Lung (tissue), 12 donors: ENCODE results near the gene SLC38A9. TPM values are rescaled to one million over a fixed set of nuclear protein-coding genes. Genes with fewer than 3 reads are reported as not detected.

ENCODE experiments used
- ATAC-seq: fragments of 200-7000 bp; cut with Tn5 transposase; one replicate; pipeline ENCODE4 v1.9.1; 2020; ENCODE audit warnings: moderate number of reproducible peaks; ENCODE audit not compliant: insufficient read depth, low FRiP score
- DNase-seq, 3 donors: peaks; one replicate each; pipeline ENCODE4 v3.0.0-alpha.2; 2013 to 2017
- H3K27ac ChIP-seq, 2 donors: one replicate each; pipeline ENCODE4 v1.5.1; 2013; ENCODE audit warnings: mild to moderate bottlenecking in 2 of 2, moderate library complexity in 2 of 2, control low read depth in 1 of 2, inconsistent platforms in 1 of 2, low read depth in 1 of 2, low read length in 1 of 2
- H3K27me3 ChIP-seq, 3 donors: one replicate each; pipeline ENCODE4 v1.5.1; 2013; ENCODE audit warnings: low read length in 2 of 3; ENCODE audit not compliant: control insufficient read depth in 3 of 3, insufficient read depth in 3 of 3
- H3K36me3 ChIP-seq, 4 donors: one replicate each; pipeline ENCODE4 v1.5.1; 2013; ENCODE audit warnings: low read length in 4 of 4, mild to moderate bottlenecking in 1 of 4, moderate library complexity in 1 of 4; ENCODE audit not compliant: control insufficient read depth in 4 of 4, insufficient read depth in 4 of 4
- H3K4me1 ChIP-seq, 5 donors: one replicate each; pipeline ENCODE4 v1.5.1; 2013; ENCODE audit warnings: low read length in 5 of 5, mild to moderate bottlenecking in 2 of 5, moderate library complexity in 1 of 5; ENCODE audit not compliant: control insufficient read depth in 5 of 5, insufficient read depth in 5 of 5
- H3K4me3 ChIP-seq: one replicate; pipeline ENCODE4 v1.5.1; 2013; ENCODE audit warnings: mild to moderate bottlenecking, control low read depth, moderate library complexity
- H3K9ac ChIP-seq, 2 donors: one replicate each; pipeline ENCODE4 v1.5.1; 2013; ENCODE audit warnings: low read length in 2 of 2, control low read depth in 1 of 2; ENCODE audit not compliant: insufficient read depth in 1 of 2
- H3K9me3 ChIP-seq, 4 donors: one replicate each; pipeline ENCODE4 v1.5.1; 2013; ENCODE audit warnings: low read length in 3 of 4, mild to moderate bottlenecking in 1 of 4, moderate library complexity in 1 of 4; ENCODE audit not compliant: control insufficient read depth in 4 of 4, insufficient read depth in 3 of 4
- WGBS, 2 donors: extraction: QIAGEN DNeasy Blood & Tissue Kit; methylation state at CpG; one replicate each; pipeline ENCODE4 v1.1.7; 2013; 5-methylcytosine and 5-hydroxymethylcytosine counted together
- polyA plus RNA-seq, 2 donors: library from polyadenylated mRNA; stranded (reverse); fragments of 200-250 nt; gene quantifications; one replicate each; pipeline ENCODE4 v1.2.1, GENCODE V29; 2013
- total RNA-seq, 2 donors: library from RNA; depleted of rRNA in 1 of 2; stranded (reverse); fragments of >200 nt in 1 of 2; gene quantifications; one replicate each; pipeline ENCODE4 v1.2.1, GENCODE V29; 2014 to 2021
- TF ChIP-seq, protein P1 (sequence below): IDR thresholded peaks from 2 replicates; pipeline ENCODE4 v1.5.1; 2012; ENCODE audit warnings: mild to moderate bottlenecking; ENCODE audit errors: control extremely low read depth, extremely low read depth
- donor health status: control.
- donor health status: control.
- donor health status: Bipolar disorder and iron deficiency.
- donor health status: healthy.
- donor health status: DM: yes; HTN: yes; CAD: no.

SLC38A9 gene
- total and polyA plus RNA-seq, 4 donors = 8.5 to 64.2 (median 14.5) TPM

DNA sequence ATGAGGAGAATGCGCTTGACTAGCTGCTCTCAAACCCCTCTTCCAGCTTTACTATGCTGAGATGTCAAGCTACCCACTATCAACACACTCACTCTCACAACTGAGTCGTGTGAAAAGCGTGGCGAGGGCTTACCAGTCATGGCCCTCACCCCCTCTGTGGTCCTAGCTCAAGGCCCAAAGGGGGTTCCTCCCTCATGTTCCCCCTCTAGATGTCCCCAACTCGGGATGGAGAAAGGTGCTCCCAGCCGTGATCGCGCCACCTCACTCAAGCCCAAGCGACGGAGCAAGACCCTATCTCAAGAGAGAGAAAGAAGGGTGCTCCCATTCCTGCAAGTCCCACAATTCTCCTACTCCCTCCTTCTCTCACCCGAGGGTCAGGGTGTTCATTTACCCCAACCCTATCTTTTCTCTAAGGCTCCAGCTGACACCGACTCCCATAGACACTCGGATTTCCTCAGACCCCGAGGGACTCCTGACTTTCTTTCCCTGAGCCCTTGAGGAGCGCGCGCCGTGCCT is 559 bp downstream of the SLC38A9 start:
- peaks cover 0 to 3% (median 0%) of the 10 kb centered on the region in 4 donors for H3K36me3 ChIP-seq
- peak; percentile 1 for ATAC-seq
- WGBS, 2 donors = 10 to 12% methylated on average over 18 of the region's 18 CpGs
- peak overlapping the region in 1 of 2 donors; percentile 53 for H3K27ac ChIP-seq
- H3K27me3 ChIP-seq = no peaks in the 10 kb centered on the region
- peaks cover 0 to 4% (median 0%) of the 10 kb centered on the region in 4 donors for H3K9me3 ChIP-seq
- TF ChIP-seq, protein P1, sequence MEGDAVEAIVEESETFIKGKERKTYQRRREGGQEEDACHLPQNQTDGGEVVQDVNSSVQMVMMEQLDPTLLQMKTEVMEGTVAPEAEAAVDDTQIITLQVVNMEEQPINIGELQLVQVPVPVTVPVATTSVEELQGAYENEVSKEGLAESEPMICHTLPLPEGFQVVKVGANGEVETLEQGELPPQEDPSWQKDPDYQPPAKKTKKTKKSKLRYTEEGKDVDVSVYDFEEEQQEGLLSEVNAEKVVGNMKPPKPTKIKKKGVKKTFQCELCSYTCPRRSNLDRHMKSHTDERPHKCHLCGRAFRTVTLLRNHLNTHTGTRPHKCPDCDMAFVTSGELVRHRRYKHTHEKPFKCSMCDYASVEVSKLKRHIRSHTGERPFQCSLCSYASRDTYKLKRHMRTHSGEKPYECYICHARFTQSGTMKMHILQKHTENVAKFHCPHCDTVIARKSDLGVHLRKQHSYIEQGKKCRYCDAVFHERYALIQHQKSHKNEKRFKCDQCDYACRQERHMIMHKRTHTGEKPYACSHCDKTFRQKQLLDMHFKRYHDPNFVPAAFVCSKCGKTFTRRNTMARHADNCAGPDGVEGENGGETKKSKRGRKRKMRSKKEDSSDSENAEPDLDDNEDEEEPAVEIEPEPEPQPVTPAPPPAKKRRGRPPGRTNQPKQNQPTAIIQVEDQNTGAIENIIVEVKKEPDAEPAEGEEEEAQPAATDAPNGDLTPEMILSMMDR = no peak
- peak overlapping the region; percentile 80 to 84 for H3K9ac ChIP-seq
- peaks cover 0 to 12% (median 2%) of the 10 kb centered on the region in 5 donors for H3K4me1 ChIP-seq
- peak overlapping the region; percentile 74 for H3K4me3 ChIP-seq
- no peak for DNase-seq

DNA sequence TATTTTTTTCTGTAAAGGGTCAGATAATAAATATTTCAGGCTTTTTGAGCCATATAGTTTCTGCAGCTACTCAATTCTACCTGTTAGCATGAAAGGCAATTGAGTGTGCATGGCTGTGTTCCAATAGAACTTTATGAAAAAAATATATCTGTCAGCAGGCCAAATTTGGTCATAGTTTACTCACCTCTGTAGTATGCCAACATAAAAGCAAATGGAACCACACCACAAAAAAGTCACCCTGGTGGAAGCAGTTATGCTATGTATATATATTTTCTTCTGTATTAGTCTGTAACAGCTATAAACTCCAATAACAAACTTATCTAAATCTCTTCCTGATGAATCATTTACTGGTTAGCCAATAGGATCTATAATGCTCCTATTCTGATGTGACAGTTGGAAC is 3.4 kb downstream of the SLC38A9 start:
- ATAC-seq = no peak
- Histone ChIP-seq H3K4me3 (no peak overlapping the region), H3K9me3 (no peaks in the 10 kb centered on the region), H3K4me1 (peaks cover 0 to 12% (median 2%) of the 10 kb centered on the region in 5 donors), H3K9ac (no peak overlapping the region), H3K27me3 (no peaks in the 10 kb centered on the region), H3K27ac (no peak overlapping the region), H3K36me3 (peaks cover 0 to 3% (median under 1%) of the 10 kb centered on the region in 4 donors)
- no peak for DNase-seq
- TF ChIP-seq, protein P1 = no peak

DNA sequence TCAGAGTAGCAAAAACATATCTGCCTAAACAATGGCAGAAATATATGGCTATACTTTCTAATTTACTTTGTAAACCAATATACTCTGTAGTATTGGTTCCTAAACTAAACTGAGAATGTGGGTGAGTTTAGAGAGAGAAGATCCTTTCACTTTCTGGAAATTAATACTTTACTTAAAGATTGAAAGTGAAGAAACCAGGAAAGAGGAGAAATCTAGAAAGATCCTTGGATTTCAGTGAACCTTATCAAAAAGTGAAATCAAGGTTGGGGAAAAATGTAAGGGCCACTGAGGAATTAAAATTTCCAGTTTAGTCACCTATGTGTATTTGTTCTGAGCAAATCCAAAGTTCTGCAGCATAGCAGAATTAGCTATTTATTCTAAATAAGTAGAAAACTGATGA is 5.9 kb downstream of the SLC38A9 start:
- no peak overlapping the region for H3K4me3 ChIP-seq
- no peaks in the 10 kb centered on the region for H3K27me3 ChIP-seq
- peaks cover 0 to 3% (median under 1%) of the 10 kb centered on the region in 4 donors for H3K36me3 ChIP-seq
- no peak for ATAC-seq
- no peaks in the 10 kb centered on the region for H3K9me3 ChIP-seq
- H3K4me1 ChIP-seq = peaks cover 0 to 3% (median under 1%) of the 10 kb centered on the region in 5 donors
- H3K27ac ChIP-seq = no peak overlapping the region
- DNase-seq = no peak
- TF ChIP-seq, protein P1 = no peak
- no peak overlapping the region for H3K9ac ChIP-seq
